SK-N-SH treated with all-trans-retinoic acid at 6 μM for 48 hours (cell line): ENCODE measurements around the gene JSRP1.

Experiments
- RARB ChIP-seq: fragments of 250-450 bp; sonication (Bioruptor Pico); IDR thresholded peaks from 2 replicates; pipeline ENCODE4 v1.8.0; 2021; ENCODE audit warnings: mild to moderate bottlenecking, moderate library complexity
- ZC3H10 ChIP-seq: fragments of 250-450 bp; sonication (Bioruptor Pico); IDR thresholded peaks from 2 replicates; pipeline ENCODE4 v1.5.1; 2021; ENCODE audit warnings: mild to moderate bottlenecking, moderate library complexity
- ZFP3 ChIP-seq: fragments of 250-450 bp; sonication (Bioruptor Pico); IDR thresholded peaks from 2 replicates; pipeline ENCODE4 v1.5.0; 2020; ENCODE audit warnings: mild to moderate bottlenecking, moderate library complexity
- ZFP30 ChIP-seq: fragments of 450-650 bp; formaldehyde crosslinking; IDR thresholded peaks from 2 replicates; pipeline ENCODE4 v1.5.0; 2022; ENCODE audit warnings: mild to moderate bottlenecking, moderate library complexity
- ZNF8 ChIP-seq: fragments of 450-650 bp; formaldehyde crosslinking; IDR thresholded peaks from 2 replicates; pipeline ENCODE4 v1.5.0; 2020; ENCODE audit warnings: mild to moderate bottlenecking, moderate library complexity
- TF ChIP-seq, protein P1 (sequence below): fragments of 250-450 bp; sonication (Bioruptor Pico); IDR thresholded peaks from 2 replicates; pipeline ENCODE4 v1.5.1; 2020; ENCODE audit warnings: low read depth, mild to moderate bottlenecking, moderate library complexity
- TF ChIP-seq, protein P2 (sequence below): fragments of 250-450 bp; sonication (Bioruptor Pico); IDR thresholded peaks from 2 replicates; pipeline ENCODE4 v1.8.0; 2020; ENCODE audit warnings: mild to moderate bottlenecking, moderate library complexity, borderline replicate concordance

GRCh38 chr19:2239173-2239572 lies 17.0 kb downstream of the JSRP1 start:
- TF ChIP-seq, protein P1, sequence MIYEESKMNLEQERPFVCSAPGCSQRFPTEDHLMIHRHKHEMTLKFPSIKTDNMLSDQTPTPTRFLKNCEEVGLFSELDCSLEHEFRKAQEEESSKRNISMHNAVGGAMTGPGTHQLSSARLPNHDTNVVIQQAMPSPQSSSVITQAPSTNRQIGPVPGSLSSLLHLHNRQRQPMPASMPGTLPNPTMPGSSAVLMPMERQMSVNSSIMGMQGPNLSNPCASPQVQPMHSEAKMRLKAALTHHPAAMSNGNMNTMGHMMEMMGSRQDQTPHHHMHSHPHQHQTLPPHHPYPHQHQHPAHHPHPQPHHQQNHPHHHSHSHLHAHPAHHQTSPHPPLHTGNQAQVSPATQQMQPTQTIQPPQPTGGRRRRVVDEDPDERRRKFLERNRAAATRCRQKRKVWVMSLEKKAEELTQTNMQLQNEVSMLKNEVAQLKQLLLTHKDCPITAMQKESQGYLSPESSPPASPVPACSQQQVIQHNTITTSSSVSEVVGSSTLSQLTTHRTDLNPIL (CRISPR knock-in tag), result no peak
- TF ChIP-seq ZFP30 (CRISPR knock-in tag) (no peak), ZC3H10 (CRISPR knock-in tag) (no peak), RARB (CRISPR knock-in tag) (no peak), ZNF8 (CRISPR knock-in tag) (no peak), ZFP3 (CRISPR knock-in tag) (no peak)
- TF ChIP-seq, protein P2, sequence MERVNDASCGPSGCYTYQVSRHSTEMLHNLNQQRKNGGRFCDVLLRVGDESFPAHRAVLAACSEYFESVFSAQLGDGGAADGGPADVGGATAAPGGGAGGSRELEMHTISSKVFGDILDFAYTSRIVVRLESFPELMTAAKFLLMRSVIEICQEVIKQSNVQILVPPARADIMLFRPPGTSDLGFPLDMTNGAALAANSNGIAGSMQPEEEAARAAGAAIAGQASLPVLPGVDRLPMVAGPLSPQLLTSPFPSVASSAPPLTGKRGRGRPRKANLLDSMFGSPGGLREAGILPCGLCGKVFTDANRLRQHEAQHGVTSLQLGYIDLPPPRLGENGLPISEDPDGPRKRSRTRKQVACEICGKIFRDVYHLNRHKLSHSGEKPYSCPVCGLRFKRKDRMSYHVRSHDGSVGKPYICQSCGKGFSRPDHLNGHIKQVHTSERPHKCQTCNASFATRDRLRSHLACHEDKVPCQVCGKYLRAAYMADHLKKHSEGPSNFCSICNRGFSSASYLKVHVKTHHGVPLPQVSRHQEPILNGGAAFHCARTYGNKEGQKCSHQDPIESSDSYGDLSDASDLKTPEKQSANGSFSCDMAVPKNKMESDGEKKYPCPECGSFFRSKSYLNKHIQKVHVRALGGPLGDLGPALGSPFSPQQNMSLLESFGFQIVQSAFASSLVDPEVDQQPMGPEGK (CRISPR knock-in tag), result no peak
